MCF 10A (cell line): Measurements from ENCODE around the gene NR2C1. TPM values are rescaled to one million over a fixed set of nuclear protein-coding genes. Genes with fewer than 3 reads are reported as not detected.

ENCODE experiments used
- BruUV-seq: library from RNA; stranded (reverse); fragments of 400-500 nt; replicated peaks from 2 replicates; lab custom pipeline; 2021; lab: Mats Ljungman, UMichigan
- CTCF ChIA-PET: fragments of 300-600 bp; sonication (Branson Sonifier 250); formaldehyde crosslinking; extraction: SDS; loops from one replicate; lab custom pipeline; 2021; ENCODE audit warnings: antibody characterized with exemption, inconsistent platforms; lab: Yijun Ruan, JAX
- POLR2A ChIA-PET: fragments of 300-600, 350-650 bp; sonication (Branson Sonifier 250); formaldehyde crosslinking; extraction: SDS; loops from one replicate; lab custom pipeline; 2020; ENCODE audit warnings: antibody characterized with exemption, inconsistent platforms; lab: Yijun Ruan, JAX
- DNase-seq: peaks from one replicate; pipeline ENCODE4 v3.0.0-alpha.2; 2018; ENCODE audit not compliant: unreplicated experiment
- H3K27ac Mint-ChIP-seq: one replicate; pipeline ENCODE4 v1.8.0; 2022; ENCODE audit warnings: mild to moderate bottlenecking, low read depth, mixed read lengths; ENCODE audit not compliant: unreplicated experiment
- H3K27me3 Mint-ChIP-seq: one replicate; pipeline ENCODE4 v1.8.0; 2022; ENCODE audit warnings: mixed read lengths; ENCODE audit not compliant: insufficient read depth, unreplicated experiment
- H3K36me3 Mint-ChIP-seq: one replicate; pipeline ENCODE4 v1.8.0; 2022; ENCODE audit warnings: mild to moderate bottlenecking, moderate library complexity, mixed read lengths; ENCODE audit not compliant: insufficient read depth, unreplicated experiment
- H3K4me1 Mint-ChIP-seq: one replicate; pipeline ENCODE4 v1.8.0; 2022; ENCODE audit warnings: mixed read lengths; ENCODE audit not compliant: insufficient read depth, unreplicated experiment
- H3K4me3 Mint-ChIP-seq: one replicate; pipeline ENCODE4 v1.8.0; 2022; ENCODE audit warnings: mild to moderate bottlenecking, moderate library complexity, mixed read lengths; ENCODE audit not compliant: unreplicated experiment
- H3K9me3 Mint-ChIP-seq: one replicate; pipeline ENCODE4 v1.8.0; 2022; ENCODE audit warnings: mixed read lengths; ENCODE audit not compliant: unreplicated experiment
- intact Hi-C: fragments of 100-400 bp; cut with micrococcal nuclease; formaldehyde crosslinking; loops from 2 replicates; pipeline ENCODE4 v1.14.1; 2022
- total RNA-seq: library from RNA; stranded (reverse); gene quantifications from 2 replicates; pipeline ENCODE4 v1.2.3, GENCODE V29; 2022
- TF ChIP-seq, protein P1 (sequence below): fragments of 200-600 bp; IDR thresholded peaks from one replicate; pipeline ENCODE4 v1.8.0; 2022; ENCODE audit warnings: antibody characterized with exemption, mild to moderate bottlenecking; ENCODE audit not compliant: unreplicated experiment

Gene NR2C1
- total RNA-seq, 1 experiment from 2014 or later: 29.0 TPM

DNA sequence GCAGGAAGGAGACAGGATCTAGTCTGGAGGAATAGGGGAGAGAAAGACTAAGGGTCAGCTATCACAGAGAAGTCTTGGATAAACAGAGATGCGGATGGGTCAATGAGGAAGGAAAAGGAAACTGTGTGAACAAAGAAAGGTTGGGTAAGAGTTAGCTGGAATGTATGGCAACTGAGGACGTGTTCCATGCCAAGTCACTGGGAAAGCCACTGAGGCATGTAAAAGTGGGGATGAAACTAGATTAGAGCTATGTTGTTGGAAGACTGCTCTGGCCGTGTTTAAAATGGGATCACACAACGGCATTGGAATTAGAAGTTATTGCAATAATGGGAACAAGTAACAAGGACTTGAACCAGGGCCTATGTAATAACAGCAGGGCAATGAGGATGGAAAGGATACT is 3.9 kb upstream of the NR2C1 start:
- intact Hi-C loops: no loop called here
- BruUV-seq: no TSS peak
- Mint-ChIP-seq H3K4me1 (no peaks in the 10 kb centered on the region), H3K4me3 (no peak overlapping the region), H3K27me3 (no peaks in the 10 kb centered on the region), H3K27ac (no peak overlapping the region), H3K36me3 (peaks cover 39% of the 10 kb centered on the region), H3K9me3 (no peaks in the 10 kb centered on the region)
- POLR2A ChIA-PET: interaction anchor here (0.6 kb wide), 2 partner anchors 110 to 123 kb away, joined by 3 to 4 read pairs; no protein-coding TSS in a partner anchor
- CTCF ChIA-PET: interaction anchor here (0.6 to 0.7 kb wide), 3 partner anchors 394 to 732 kb away, joined by 3 to 5 read pairs (median 3); no protein-coding TSS in a partner anchor
- TF ChIP-seq, protein P1, sequence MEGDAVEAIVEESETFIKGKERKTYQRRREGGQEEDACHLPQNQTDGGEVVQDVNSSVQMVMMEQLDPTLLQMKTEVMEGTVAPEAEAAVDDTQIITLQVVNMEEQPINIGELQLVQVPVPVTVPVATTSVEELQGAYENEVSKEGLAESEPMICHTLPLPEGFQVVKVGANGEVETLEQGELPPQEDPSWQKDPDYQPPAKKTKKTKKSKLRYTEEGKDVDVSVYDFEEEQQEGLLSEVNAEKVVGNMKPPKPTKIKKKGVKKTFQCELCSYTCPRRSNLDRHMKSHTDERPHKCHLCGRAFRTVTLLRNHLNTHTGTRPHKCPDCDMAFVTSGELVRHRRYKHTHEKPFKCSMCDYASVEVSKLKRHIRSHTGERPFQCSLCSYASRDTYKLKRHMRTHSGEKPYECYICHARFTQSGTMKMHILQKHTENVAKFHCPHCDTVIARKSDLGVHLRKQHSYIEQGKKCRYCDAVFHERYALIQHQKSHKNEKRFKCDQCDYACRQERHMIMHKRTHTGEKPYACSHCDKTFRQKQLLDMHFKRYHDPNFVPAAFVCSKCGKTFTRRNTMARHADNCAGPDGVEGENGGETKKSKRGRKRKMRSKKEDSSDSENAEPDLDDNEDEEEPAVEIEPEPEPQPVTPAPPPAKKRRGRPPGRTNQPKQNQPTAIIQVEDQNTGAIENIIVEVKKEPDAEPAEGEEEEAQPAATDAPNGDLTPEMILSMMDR: no peak
- DNase-seq: no peak

DNA sequence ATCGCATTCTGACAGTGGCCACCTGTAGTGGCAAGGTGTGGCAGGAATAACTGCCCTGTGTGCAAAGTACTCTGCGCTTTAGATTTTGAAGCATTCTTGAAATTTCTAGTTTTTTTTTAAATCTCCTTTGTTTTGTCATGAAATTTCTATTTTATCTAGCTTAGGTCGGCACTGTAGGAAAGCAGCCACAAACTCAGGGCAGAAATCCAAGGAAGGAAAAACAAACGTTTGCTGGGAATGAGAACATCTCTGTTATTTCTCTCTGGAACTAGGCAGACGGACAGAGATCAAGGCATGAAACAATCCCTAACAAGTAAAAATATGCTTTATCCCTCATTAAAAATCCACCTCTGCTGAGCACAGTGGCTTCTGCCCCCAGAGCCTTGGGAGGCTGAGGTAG is 1.3 kb upstream of the NR2C1 start:
- POLR2A ChIA-PET: interaction anchor here (3.6 kb wide), 1 partner anchor 10 kb away, joined by 30 read pairs; no protein-coding TSS in a partner anchor

DNA sequence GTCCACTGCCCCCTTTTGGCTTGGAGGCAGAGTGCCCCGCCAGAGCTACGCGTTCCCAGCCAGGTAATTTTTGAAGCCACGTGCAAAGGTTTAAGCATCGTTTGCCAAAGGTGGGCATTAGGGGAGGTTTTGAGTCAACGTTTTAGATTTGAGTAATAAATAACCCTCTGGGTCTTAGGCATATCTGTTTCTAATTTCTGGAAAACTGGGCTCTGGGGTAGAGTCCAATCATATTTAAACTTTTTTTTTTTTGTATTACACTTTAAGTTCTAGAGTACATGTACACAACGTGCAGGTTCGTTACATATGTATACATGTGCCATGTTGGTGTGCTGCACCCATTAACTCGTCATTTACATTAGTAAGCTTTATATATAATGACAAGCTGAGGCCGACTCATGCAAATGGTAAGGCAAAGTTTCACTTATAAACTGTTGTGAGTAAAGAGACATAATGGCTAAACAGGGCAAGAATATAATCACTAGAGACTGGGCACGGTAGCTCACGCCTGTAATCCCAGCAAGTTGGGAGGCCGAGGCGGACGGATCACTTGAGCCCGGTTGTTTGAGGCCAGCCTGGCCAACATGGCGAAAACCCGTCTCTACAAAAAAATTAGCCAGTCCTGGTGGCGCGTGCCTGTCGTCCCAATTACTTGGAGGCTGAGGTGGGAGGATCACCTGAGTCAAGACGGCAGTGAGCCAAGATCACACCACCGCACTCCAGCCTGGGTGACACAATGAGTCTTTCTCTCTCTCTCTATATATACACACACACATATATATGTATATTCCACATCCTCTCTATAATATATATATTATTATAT is 491 bp upstream of the NR2C1 start:
- TF ChIP-seq, protein P1: peak; percentile 66
- Mint-ChIP-seq H3K36me3 (peaks cover 22% of the 10 kb centered on the region), H3K27ac (peak overlapping the region; percentile 59), H3K4me1 (peaks cover 4% of the 10 kb centered on the region), H3K27me3 (no peaks in the 10 kb centered on the region), H3K4me3 (peak overlapping the region; percentile 88), H3K9me3 (no peaks in the 10 kb centered on the region)
- ChIA-PET CTCF (interaction anchor here (0.6 to 2.6 kb wide), 14 partner anchors 10 to 732 kb away, joined by 3 to 23 read pairs (median 4); no protein-coding TSS in a partner anchor), POLR2A (interaction anchor here (0.6 to 3.6 kb wide), 17 partner anchors 11 to 1116 kb away, joined by 3 to 34 read pairs (median 5); partner anchors contain the start of genes FGD6, METAP2, NDUFA12 and VEZT)
- TSS peak; percentile 61 for BruUV-seq
- intact Hi-C loops: loop anchor here (5.0 kb wide), 1 partner anchor 527 kb away; no protein-coding TSS in a partner anchor
- DNase-seq: no peak

More for the DNA sequence above, 1.3 kb upstream of the NR2C1 start:
- no peak overlapping the region for H3K27ac Mint-ChIP-seq
- CTCF ChIA-PET: interaction anchor here (0.6 kb wide), 1 partner anchor 976 kb away, joined by 3 read pairs; no protein-coding TSS in a partner anchor
- H3K9me3 Mint-ChIP-seq: no peaks in the 10 kb centered on the region
- DNase-seq: no peak
- TF ChIP-seq, protein P1: no peak
- peaks cover 4% of the 10 kb centered on the region for H3K4me1 Mint-ChIP-seq
- BruUV-seq: no TSS peak
- H3K27me3 Mint-ChIP-seq: no peaks in the 10 kb centered on the region
- peaks cover 30% of the 10 kb centered on the region for H3K36me3 Mint-ChIP-seq
- intact Hi-C loops: loop anchor here (5.0 kb wide), 1 partner anchor 527 kb away; no protein-coding TSS in a partner anchor
- no peak overlapping the region for H3K4me3 Mint-ChIP-seq

DNA sequence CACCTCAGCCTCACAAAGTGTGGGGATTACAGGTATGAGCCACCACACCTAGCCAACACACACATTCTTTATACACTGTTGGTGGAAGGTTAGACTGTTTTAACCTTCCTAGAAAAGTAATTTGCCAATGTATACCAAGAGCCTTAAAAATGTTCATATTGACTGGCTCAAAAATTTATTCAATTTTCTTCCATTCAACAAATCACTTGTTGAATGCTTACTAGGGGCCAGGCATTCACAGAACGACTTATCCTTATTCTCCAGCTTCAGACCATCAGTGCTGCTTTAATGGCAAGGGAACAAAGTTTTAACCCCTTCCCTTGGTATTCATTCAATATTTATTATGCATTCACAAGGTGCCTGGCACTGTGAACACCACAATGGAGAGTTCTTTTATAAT is 3.0 kb downstream of the NR2C1 start:
- H3K4me3 Mint-ChIP-seq: no peak overlapping the region
- BruUV-seq: no TSS peak
- POLR2A ChIA-PET: no interaction called here
- H3K9me3 Mint-ChIP-seq: no peaks in the 10 kb centered on the region
- DNase-seq: no peak
- TF ChIP-seq, protein P1: no peak
- H3K27me3 Mint-ChIP-seq: no peaks in the 10 kb centered on the region
- H3K36me3 Mint-ChIP-seq: peaks cover 31% of the 10 kb centered on the region
- H3K27ac Mint-ChIP-seq: no peak overlapping the region
- H3K4me1 Mint-ChIP-seq: peaks cover 13% of the 10 kb centered on the region
- CTCF ChIA-PET: no interaction called here
- intact Hi-C loops: loop anchor here (5.0 kb wide), 1 partner anchor 523 kb away; no protein-coding TSS in a partner anchor
